Cerebellar nuclear complex (tissue), 1 donor: ENCODE results near the gene MYO1B.

Experiments used
- DNase-seq, 2 experiments: peaks; one replicate each; lab custom pipeline; 2025; lab: John Stamatoyannopoulos, UW

The MYO1B gene

GRCh38 chr2:191462370-191462769 is 217.2 kb downstream of the MYO1B start:
- DNase-seq: no peak

DNA sequence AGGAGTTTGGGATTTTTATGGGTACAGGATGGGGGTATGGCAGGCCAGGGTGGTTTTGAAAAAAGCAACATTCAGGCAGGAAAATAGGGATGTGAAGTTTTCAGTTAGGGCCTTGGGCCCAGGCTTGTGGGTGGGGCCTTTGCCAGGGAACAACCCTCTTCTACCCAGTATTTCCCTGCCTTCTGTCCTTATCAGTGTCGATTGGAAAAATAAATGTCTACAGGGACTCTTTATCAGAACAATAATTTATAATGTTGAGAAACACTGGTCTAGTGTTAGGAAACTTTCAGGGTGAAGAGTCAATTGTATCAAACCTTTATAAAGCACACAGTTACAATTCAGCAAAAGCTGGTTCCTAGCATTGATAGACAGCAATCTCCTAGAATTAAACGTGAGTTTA is 218.6 kb downstream of the MYO1B start:
- no peak for DNase-seq

DNA sequence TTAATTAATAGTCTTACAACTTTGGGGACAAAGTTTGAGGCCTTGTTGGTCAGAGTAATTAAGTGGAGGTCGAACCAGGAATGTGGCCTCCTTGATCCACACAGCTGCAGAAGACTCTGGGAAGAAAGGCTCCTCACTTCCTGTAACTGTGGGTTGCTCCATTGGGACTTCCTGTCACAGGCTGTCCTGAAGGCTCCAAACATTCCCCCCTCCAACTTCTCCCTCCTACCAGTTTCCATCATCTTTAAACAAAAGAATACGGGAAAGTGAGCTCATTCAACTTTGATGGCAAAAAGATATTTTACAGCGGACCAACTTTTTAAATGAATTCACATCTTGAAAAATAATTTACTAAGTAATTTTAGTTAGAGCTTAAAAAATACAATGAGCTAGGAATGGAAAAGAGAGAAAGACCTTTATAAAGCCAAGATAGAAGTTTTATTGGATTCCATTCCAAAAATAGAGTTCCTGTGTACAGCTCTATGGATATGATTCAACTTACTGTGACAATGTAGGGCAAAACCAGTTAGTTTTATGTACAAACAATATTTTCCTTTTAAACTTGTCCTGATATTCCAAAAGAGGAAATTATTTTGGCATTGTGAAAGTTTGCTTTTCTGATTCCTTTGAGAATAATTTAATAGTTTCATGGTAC is 220.7 kb downstream of the MYO1B start:
- no peak for DNase-seq

GRCh38 chr2:191467113-191467512 is 221.9 kb downstream of the MYO1B start:
- no peak for DNase-seq

DNA sequence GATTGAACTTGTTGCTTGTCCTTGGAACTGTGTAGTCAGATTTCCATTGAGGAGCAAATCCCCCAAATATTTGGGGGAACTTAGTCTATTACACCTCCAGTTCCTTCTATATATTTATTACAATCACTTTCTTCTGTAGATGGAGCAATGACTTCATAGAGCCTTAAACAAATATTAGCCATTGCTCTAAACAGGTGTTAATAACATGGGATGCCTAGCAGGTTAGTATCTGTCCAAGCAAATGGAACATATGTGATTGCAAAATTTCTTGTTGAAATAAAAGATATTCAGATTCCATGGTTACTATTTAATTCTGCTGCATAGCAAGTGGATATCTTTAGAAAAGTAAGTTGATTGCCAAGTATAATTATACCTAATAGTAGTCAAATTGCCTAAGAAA is 225.1 kb downstream of the MYO1B start:
- no peak for DNase-seq

DNA sequence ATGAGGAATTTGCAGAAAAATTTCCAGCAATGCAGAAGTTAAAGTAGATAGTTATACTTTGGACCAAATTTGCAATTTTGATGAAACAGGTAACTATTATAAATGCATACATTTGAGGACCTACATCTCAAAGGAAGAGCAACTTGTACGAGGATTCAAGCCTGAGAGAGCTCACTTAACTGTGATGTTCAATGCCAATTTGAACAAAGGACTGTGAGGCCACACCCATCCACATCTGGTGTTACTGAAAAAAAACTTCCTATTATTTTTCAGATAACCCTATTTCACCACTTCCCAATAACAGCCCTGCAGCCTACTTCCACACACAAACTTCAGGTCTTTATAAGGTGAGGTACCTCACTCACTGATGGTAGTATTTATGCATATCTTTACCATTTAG is 229.3 kb downstream of the MYO1B start:
- DNase-seq: no peak
